DND-41 (cell line): ENCODE results near the gene KRT2.

ENCODE experiments used
- ATAC-seq: fragments of 200-7000 bp; cut with Tn5 transposase; 3 replicates; pipeline ENCODE4 v1.9.1; 2021; ENCODE audit warnings: low read depth; ENCODE audit not compliant: insufficient read depth
- DNase-seq: peaks from one replicate; pipeline ENCODE4 v3.0.0-alpha.2; 2020
- H2AFZ ChIP-seq: 2 replicates; pipeline ENCODE4 v1.6.0; 2012; ENCODE audit warnings: low read depth, low read length
- H3K27ac ChIP-seq: 2 replicates; pipeline ENCODE4 v1.5.1; 2012; ENCODE audit warnings: low read length, inconsistent platforms
- H3K27me3 ChIP-seq: fragments of 200-600 bp; sonication (generic); 2 replicates; pipeline ENCODE4 v1.6.0; 2012; ENCODE audit warnings: low read length, mild to moderate bottlenecking, inconsistent platforms; ENCODE audit not compliant: insufficient read depth, poor library complexity
- H3K36me3 ChIP-seq: 2 replicates; pipeline ENCODE4 v1.5.1; 2012; ENCODE audit warnings: low read length, inconsistent platforms; ENCODE audit not compliant: insufficient read depth
- H3K4me1 ChIP-seq: 2 replicates; pipeline ENCODE4 v1.5.1; 2012; ENCODE audit warnings: mild to moderate bottlenecking, low read length; ENCODE audit not compliant: insufficient read depth
- H3K4me2 ChIP-seq: 2 replicates; pipeline ENCODE4 v1.6.0; 2012; ENCODE audit warnings: mild to moderate bottlenecking, moderate library complexity, low read length, inconsistent platforms; ENCODE audit not compliant: insufficient read depth
- H3K4me3 ChIP-seq, 2 experiments: fragments of 200-600 bp in 1 of 2; shearing (Covaris generic) in 1 of 2; 2 replicates each; pipeline ENCODE4 v1.5.1; 2012 to 2016; ENCODE audit warnings: inconsistent platforms in 2 of 2, low read length in 2 of 2, mild to moderate bottlenecking in 2 of 2, low read depth in 1 of 2, moderate library complexity in 1 of 2
- H3K79me2 ChIP-seq: 2 replicates; pipeline ENCODE4 v1.6.0; 2012; ENCODE audit warnings: low read length, inconsistent platforms; ENCODE audit not compliant: insufficient read depth
- H3K9ac ChIP-seq: 2 replicates; pipeline ENCODE4 v1.6.0; 2012; ENCODE audit warnings: low read depth, mild to moderate bottlenecking, inconsistent platforms, low read length, moderate library complexity
- H3K9me3 ChIP-seq: 2 replicates; pipeline ENCODE4 v1.5.1; 2012; ENCODE audit warnings: low read length, moderate library complexity, mild to moderate bottlenecking, inconsistent platforms; ENCODE audit not compliant: insufficient read depth, severe bottlenecking
- H4K20me1 ChIP-seq: 2 replicates; pipeline ENCODE4 v1.6.0; 2012; ENCODE audit warnings: low read length; ENCODE audit not compliant: insufficient read depth
- CTCF ChIP-seq: IDR thresholded peaks from 2 replicates; pipeline ENCODE4 v1.5.1; 2012; ENCODE audit warnings: borderline replicate concordance, low read length, moderate library complexity, mild to moderate bottlenecking; ENCODE audit not compliant: poor library complexity, severe bottlenecking; ENCODE audit errors: extremely low read depth
- EZH2 ChIP-seq: IDR thresholded peaks from 3 replicates; pipeline ENCODE4 v1.6.1; 2012; ENCODE audit warnings: borderline replicate concordance, low read depth, mild to moderate bottlenecking, moderate library complexity, low read length, inconsistent platforms; ENCODE audit not compliant: severe bottlenecking

KRT2 gene

GRCh38 chr12:52636189-52636588, 15.8 kb downstream of the KRT2 start:
- Histone ChIP-seq H3K36me3 (no peaks in the 10 kb centered on the region), H3K4me1 (no peaks in the 10 kb centered on the region), H3K9ac (no peak overlapping the region), H3K27me3 (peaks cover 2% of the 10 kb centered on the region), H3K4me2 (no peak overlapping the region), H2AFZ (no peak overlapping the region), H3K79me2 (no peaks in the 10 kb centered on the region), H3K4me3 (no peak overlapping the region), H4K20me1 (0 out of 2 replicates have a peak, but pooled peaks cover 4% of the 10 kb centered on the region), H3K9me3 (no peaks in the 10 kb centered on the region), H3K27ac (no peak overlapping the region)
- ATAC-seq: no peak
- DNase-seq: no peak
- no peak for TF ChIP-seq CTCF
- TF ChIP-seq EZH2: no peak

GRCh38 chr12:52634266-52635056, 17.6 kb downstream of the KRT2 start:
- ATAC-seq: no peak
- Histone ChIP-seq H3K9me3 (no peaks in the 10 kb centered on the region), H3K4me1 (no peaks in the 10 kb centered on the region), H2AFZ (no peak overlapping the region), H3K4me2 (no peak overlapping the region), H3K9ac (no peak overlapping the region), H3K27me3 (no peaks in the 10 kb centered on the region), H3K79me2 (no peaks in the 10 kb centered on the region), H3K36me3 (no peaks in the 10 kb centered on the region), H3K27ac (no peak overlapping the region), H3K4me3 (no peak overlapping the region), H4K20me1 (peaks cover 7% of the 10 kb centered on the region; the same call in 1 of the 2 replicates)
- no peak for TF ChIP-seq EZH2
- TF ChIP-seq CTCF: no peak
- DNase-seq: no peak

GRCh38 chr12:52633383-52633782, 18.6 kb downstream of the KRT2 start:
- Histone ChIP-seq H3K4me1 (no peaks in the 10 kb centered on the region), H3K4me2 (no peak overlapping the region), H3K9me3 (no peaks in the 10 kb centered on the region), H3K27ac (no peak overlapping the region), H3K27me3 (no peaks in the 10 kb centered on the region), H3K9ac (no peak overlapping the region), H3K79me2 (no peaks in the 10 kb centered on the region), H4K20me1 (peaks cover 7% of the 10 kb centered on the region; the same call in 1 of the 2 replicates), H3K36me3 (no peaks in the 10 kb centered on the region), H3K4me3 (no peak overlapping the region), H2AFZ (no peak overlapping the region)
- DNase-seq (peak; percentile 23), ATAC-seq (peak; percentile 72; the same call in 2 of the 3 replicates)
- TF ChIP-seq EZH2 (no peak), CTCF (no peak)
